Esophagus (tissue), 2 donors: Measurements from ENCODE around the gene GABRG3. TPM values are rescaled to one million over a fixed set of nuclear protein-coding genes. Genes with fewer than 3 reads are reported as not detected.

ENCODE experiments used
- H3K27ac ChIP-seq, 2 donors: one replicate each; pipeline ENCODE4 v1.5.1; 2013; ENCODE audit warnings: low read depth in 2 of 2, mild to moderate bottlenecking in 2 of 2, inconsistent platforms in 1 of 2, low read length in 1 of 2, moderate library complexity in 1 of 2
- H3K27me3 ChIP-seq, 2 donors: one replicate each; pipeline ENCODE4 v1.6.1; 2013; ENCODE audit warnings: low read length in 2 of 2, control low read depth in 1 of 2, mild to moderate bottlenecking in 1 of 2; ENCODE audit not compliant: insufficient read depth in 2 of 2, control insufficient read depth in 1 of 2
- H3K36me3 ChIP-seq, 2 donors: one replicate each; pipeline ENCODE4 v1.6.1; 2013; ENCODE audit warnings: low read length in 1 of 2; ENCODE audit not compliant: control insufficient read depth in 2 of 2, insufficient read depth in 2 of 2
- H3K4me1 ChIP-seq, 2 donors: one replicate each; pipeline ENCODE4 v1.6.1; 2013; ENCODE audit warnings: low read length in 1 of 2; ENCODE audit not compliant: control insufficient read depth in 2 of 2, insufficient read depth in 2 of 2
- H3K4me3 ChIP-seq, 2 donors: one replicate each; pipeline ENCODE4 v1.5.1; 2013; ENCODE audit warnings: low read length in 2 of 2, mild to moderate bottlenecking in 2 of 2, low read depth in 1 of 2, moderate library complexity in 1 of 2
- H3K9me3 ChIP-seq, 2 donors: one replicate each; pipeline ENCODE4 v1.6.1; 2013; ENCODE audit warnings: mild to moderate bottlenecking in 2 of 2, low read depth in 1 of 2, low read length in 1 of 2, moderate library complexity in 1 of 2; ENCODE audit not compliant: control insufficient read depth in 2 of 2, insufficient read depth in 1 of 2
- WGBS, 2 donors: extraction: QIAGEN DNeasy Blood & Tissue Kit; methylation state at CpG; one replicate each; pipeline ENCODE4 v1.1.7; 2013; 5-methylcytosine and 5-hydroxymethylcytosine counted together
- polyA plus RNA-seq, 2 donors: library from polyadenylated mRNA; stranded (reverse); fragments of 200-250 nt; gene quantifications; one replicate each; pipeline ENCODE4 v1.2.3, GENCODE V29; 2013
- donor health status: healthy with polysubstance abuse.
- donor health status: Bipolar disorder and iron deficiency.

GABRG3 gene
- polyA plus RNA-seq, 2 donors = not detected

GRCh38 chr15:27027229-27027628, 56.2 kb downstream of the GABRG3 start:
- Histone ChIP-seq H3K9me3 (peaks cover 0 to 3% of the 10 kb centered on the region in 2 donors), H3K4me1 (no peaks in the 10 kb centered on the region), H3K36me3 (no peaks in the 10 kb centered on the region), H3K4me3 (no peak overlapping the region), H3K27ac (no peak overlapping the region), H3K27me3 (no peaks in the 10 kb centered on the region)
- WGBS, 2 donors = 63% methylated on average over 6 of the region's 6 CpGs

DNA sequence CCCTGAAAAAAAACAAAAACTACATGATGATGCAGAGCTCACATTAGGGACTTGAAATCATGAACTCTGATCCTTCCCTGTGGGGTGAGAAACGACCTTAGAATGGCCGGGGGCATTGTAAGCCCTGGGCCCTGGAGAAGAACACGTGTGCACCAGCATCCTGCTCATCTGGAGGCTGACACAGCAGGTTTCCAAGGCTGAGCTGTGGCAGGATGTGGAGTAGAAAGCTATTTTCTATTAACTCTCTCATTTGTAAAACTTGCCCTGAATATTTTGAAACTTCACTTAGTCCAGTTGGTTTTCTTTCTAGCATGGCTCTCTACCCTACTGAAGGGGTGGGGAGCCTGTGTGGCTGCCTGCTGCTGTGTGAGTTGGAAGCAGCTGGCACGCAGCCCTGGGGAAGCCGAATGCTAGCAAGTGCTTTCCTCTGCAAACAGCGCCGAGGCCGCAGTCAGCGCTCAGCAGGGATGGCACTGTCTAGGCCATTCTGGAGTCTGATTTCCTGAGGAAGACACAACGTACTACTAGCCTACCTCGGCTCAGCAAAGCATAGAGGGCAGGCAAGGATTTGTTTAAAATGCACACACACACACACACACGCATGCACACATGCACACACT, 58.0 kb downstream of the GABRG3 start:
- H3K27ac ChIP-seq = no peak overlapping the region
- WGBS, 2 donors = 65 to 68% methylated on average over 12 of the region's 12 CpGs
- H3K9me3 ChIP-seq = peaks cover 0 to 3% of the 10 kb centered on the region in 2 donors
- H3K36me3 ChIP-seq = no peaks in the 10 kb centered on the region
- no peaks in the 10 kb centered on the region for H3K4me1 ChIP-seq
- no peaks in the 10 kb centered on the region for H3K27me3 ChIP-seq
- H3K4me3 ChIP-seq = no peak overlapping the region

GRCh38 chr15:27036210-27036609, 65.2 kb downstream of the GABRG3 start:
- Histone ChIP-seq H3K27me3 (no peaks in the 10 kb centered on the region), H3K36me3 (no peaks in the 10 kb centered on the region), H3K4me3 (no peak overlapping the region), H3K9me3 (peaks cover 2 to 3% of the 10 kb centered on the region in 2 donors), H3K27ac (no peak overlapping the region), H3K4me1 (no peaks in the 10 kb centered on the region)
- 86% methylated on average over 14 of the region's 14 CpGs for WGBS, 2 donors

- H3K9me3 ChIP-seq = peaks cover 2 to 3% of the 10 kb centered on the region in 2 donors
- no peaks in the 10 kb centered on the region for H3K36me3 ChIP-seq
- no peak overlapping the region for H3K27ac ChIP-seq
- H3K4me3 ChIP-seq = no peak overlapping the region
- no peaks in the 10 kb centered on the region for H3K27me3 ChIP-seq
- no peaks in the 10 kb centered on the region for H3K4me1 ChIP-seq
- WGBS, 2 donors = 67 to 77% methylated on average over 2 of the region's 2 CpGs
These were observed 66.5 kb downstream of the GABRG3 start for GRCh38 chr15:27037501-27037900.

GRCh38 chr15:27039152-27039551, 68.2 kb downstream of the GABRG3 start:
- Histone ChIP-seq H3K27me3 (no peaks in the 10 kb centered on the region), H3K36me3 (no peaks in the 10 kb centered on the region), H3K4me1 (no peaks in the 10 kb centered on the region), H3K9me3 (peaks cover 2 to 3% of the 10 kb centered on the region in 2 donors), H3K4me3 (no peak overlapping the region), H3K27ac (no peak overlapping the region)
- 71 to 72% methylated on average over 3 of the region's 3 CpGs for WGBS, 2 donors

- Histone ChIP-seq H3K4me1 (no peaks in the 10 kb centered on the region), H3K4me3 (no peak overlapping the region), H3K36me3 (no peaks in the 10 kb centered on the region), H3K9me3 (no peaks in the 10 kb centered on the region), H3K27ac (no peak overlapping the region), H3K27me3 (no peaks in the 10 kb centered on the region)
- 90% methylated on average over 13 of the region's 13 CpGs for WGBS, 2 donors
These were observed 71.2 kb downstream of the GABRG3 start for GRCh38 chr15:27042230-27042629.

DNA sequence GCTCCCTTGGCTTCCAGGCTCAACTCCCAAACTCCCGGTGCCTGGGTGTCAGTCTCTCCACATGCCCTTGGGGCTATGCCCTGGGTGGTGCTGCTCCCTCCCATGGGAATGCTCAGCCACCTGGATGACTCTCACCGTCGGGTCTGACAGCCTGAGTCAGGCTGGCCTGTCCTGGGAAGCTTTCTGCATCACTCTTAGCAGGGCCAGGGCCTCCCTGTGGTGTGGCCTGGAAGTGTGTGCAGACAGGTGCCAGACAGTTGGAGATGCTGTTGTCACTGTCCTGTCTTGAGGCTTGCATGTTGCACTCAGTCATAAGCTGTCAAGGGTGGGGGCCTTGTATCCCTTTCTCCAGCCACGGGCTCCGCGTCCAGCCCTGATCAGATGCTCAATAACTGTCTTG, 71.7 kb downstream of the GABRG3 start:
- H3K27me3 ChIP-seq = no peaks in the 10 kb centered on the region
- WGBS, 2 donors = 79 to 84% methylated on average over 6 of the region's 6 CpGs
- no peak overlapping the region for H3K4me3 ChIP-seq

DNA sequence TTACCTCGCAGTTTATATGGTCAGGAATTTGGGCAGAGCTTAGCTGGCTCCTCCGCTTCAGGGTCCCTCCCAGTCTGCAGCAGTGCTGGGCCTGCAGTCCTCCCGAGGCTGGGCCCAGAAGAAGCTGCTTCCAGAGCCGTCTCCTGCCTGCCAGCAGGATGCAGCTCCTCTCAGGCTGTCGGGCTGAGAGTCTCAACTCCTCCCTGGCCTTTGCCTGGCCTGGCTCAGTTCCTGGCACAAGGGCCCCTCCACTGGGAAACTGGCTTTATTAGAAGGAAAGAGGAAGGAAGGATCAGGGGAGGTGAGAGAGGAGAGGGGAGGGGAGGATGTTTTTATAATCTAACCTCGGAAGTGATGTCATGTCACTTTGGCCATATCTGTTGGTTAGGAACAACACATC, 72.8 kb downstream of the GABRG3 start:
- H3K4me3 ChIP-seq = no peak overlapping the region
- no peaks in the 10 kb centered on the region for H3K4me1 ChIP-seq
- WGBS, 2 donors = 72 to 76% methylated on average over 6 of the region's 6 CpGs
- H3K36me3 ChIP-seq = no peaks in the 10 kb centered on the region
- no peaks in the 10 kb centered on the region for H3K9me3 ChIP-seq
- no peaks in the 10 kb centered on the region for H3K27me3 ChIP-seq
- no peak overlapping the region for H3K27ac ChIP-seq

More for the DNA sequence above, 71.7 kb downstream of the GABRG3 start:
- Histone ChIP-seq H3K4me1 (no peaks in the 10 kb centered on the region), H3K36me3 (no peaks in the 10 kb centered on the region), H3K9me3 (no peaks in the 10 kb centered on the region), H3K27ac (no peak overlapping the region)

GRCh38 chr15:27045796-27046195, 74.8 kb downstream of the GABRG3 start:
- Histone ChIP-seq H3K9me3 (no peaks in the 10 kb centered on the region), H3K27me3 (no peaks in the 10 kb centered on the region), H3K4me3 (no peak overlapping the region), H3K36me3 (no peaks in the 10 kb centered on the region), H3K27ac (no peak overlapping the region), H3K4me1 (no peaks in the 10 kb centered on the region)
- 92 to 93% methylated on average over 16 of the region's 16 CpGs for WGBS, 2 donors

GRCh38 chr15:27046880-27047279, 75.9 kb downstream of the GABRG3 start:
- H3K36me3 ChIP-seq = no peaks in the 10 kb centered on the region
- no peak overlapping the region for H3K27ac ChIP-seq
- H3K27me3 ChIP-seq = no peaks in the 10 kb centered on the region
- whole genome bisulfite sequencing, 2 donors = 78 to 79% methylated on average over 3 of the region's 3 CpGs
- no peak overlapping the region for H3K4me3 ChIP-seq
- H3K9me3 ChIP-seq = peaks cover 0 to under 1% of the 10 kb centered on the region in 2 donors
- H3K4me1 ChIP-seq = no peaks in the 10 kb centered on the region
